Measurements from ENCODE around the gene PSTK.

PSTK gene, protein sequence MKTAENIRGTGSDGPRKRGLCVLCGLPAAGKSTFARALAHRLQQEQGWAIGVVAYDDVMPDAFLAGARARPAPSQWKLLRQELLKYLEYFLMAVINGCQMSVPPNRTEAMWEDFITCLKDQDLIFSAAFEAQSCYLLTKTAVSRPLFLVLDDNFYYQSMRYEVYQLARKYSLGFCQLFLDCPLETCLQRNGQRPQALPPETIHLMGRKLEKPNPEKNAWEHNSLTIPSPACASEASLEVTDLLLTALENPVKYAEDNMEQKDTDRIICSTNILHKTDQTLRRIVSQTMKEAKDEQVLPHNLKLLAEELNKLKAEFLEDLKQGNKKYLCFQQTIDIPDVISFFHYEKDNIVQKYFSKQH

GRCh38 chr10:122980209-122981065 lies at the start of gene PSTK:
TSS of gene PSTK (plus strand) at chr10:122980401. CDS start at chr10:122980480, 79 bp downstream.
- DNase-seq = peak; percentile 79

- no peak for DNase-seq
These were observed 48.9 kb upstream of the PSTK start for GRCh38 chr10:122931088-122931906.

DNA sequence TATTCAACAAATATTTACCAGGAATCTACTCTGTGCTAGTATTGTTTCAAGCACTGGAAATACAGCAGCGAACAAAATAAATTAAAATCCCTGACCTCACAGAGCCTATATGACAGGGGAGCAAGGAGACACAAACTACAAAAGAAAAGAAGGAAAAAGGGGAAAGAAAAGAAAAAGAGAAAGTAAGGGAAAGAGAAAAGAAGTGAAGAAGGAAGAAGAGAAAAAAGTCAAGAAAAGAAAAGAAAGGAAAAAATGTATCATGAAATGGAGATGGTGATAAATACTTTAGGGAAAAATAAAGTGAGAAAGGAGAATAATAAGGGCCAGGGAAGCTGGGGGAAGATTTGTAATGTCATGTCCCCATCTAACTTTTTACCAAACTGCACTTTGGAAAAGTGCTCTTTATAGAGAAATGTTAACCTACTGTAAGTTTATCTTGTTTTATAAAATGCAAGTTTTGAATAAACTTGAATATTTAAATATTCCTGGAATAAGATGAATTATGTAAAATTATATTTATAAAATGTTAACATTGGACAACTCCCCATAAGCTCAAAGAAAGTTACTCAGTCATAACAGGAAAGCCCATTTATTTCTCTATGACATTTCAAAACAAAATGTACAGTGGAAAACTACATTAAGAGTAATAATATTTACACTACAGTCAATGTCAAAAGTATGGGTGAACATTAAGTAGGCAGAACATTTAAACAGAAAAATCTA lies 40.9 kb upstream of the PSTK start:
- DNase-seq = no peak

GRCh38 chr10:122939856-122940543 lies 40.2 kb upstream of the PSTK start:
- DNase-seq = no peak

- no peak for DNase-seq
These were observed 30.9 kb upstream of the PSTK start for GRCh38 chr10:122949296-122949695.

DNA sequence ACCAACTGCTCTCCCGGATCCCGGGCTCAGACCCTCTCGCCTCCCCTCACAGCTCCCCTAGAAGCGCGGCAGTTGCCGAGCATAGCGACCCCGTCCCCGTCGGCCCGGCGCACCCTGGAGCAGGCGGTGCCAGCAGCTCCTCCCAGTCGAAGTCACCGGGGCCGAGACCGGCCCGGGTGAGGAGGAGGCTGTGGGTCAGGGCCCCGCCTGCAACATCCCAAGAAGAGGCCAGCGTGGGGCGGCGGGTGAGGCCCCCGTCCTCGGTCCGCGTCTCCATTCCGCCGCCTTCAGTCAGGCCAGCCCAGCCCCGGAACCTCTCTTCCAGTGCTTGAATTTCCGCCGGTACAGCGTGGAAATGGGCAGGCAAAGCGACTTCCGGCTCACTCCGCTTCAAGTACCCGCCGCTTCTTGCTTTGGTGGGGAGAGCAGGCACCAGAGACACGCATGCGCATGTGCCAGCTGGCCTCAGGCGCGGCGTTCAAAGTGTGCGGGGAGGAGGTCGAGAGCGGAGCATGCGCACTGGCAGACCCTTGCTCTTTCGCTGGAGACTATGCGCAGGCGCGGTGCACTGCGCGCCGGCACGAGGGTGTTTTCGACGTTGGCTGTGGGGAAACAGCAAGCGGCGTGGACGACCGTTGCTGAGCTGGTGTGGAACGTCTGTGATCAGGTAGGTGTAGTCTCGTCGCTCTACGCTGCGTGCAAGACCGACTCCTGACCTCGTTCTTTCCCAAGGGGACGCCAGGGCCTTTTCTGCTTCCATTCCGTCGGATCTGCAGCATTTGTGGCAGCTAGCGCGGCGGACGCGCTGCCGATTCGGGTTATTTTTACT lies 26.1 kb upstream of the PSTK start, which contains the start of gene C10orf88:
Gene C10orf88 (minus strand): TSS at position 326 of the 829 bp plus-strand sequence. CDS start 49 bp downstream, at position 277.
- peak; percentile 86 for DNase-seq

DNA sequence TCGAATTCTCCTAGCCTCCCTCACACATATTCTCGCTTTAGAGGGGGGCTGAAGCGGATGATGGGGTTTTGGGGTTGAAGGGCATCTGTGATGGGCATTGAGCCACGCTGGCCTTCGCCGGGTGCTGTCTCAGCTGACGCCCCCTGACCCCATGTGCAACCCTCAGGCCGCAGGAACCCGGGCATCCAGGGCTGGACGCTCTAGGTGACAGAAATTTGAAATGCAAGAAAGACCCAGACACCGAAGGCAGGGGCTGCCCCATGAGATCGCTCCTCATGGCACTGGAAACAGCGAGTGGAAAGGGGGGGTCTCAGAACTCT lies 25.5 kb upstream of the PSTK start:
- no peak for DNase-seq

- no peak for DNase-seq
These were observed 24.3 kb upstream of the PSTK start for GRCh38 chr10:122955892-122956291.

GRCh38 chr10:122957474-122957873 lies 22.7 kb upstream of the PSTK start:
- DNase-seq = no peak

DNA sequence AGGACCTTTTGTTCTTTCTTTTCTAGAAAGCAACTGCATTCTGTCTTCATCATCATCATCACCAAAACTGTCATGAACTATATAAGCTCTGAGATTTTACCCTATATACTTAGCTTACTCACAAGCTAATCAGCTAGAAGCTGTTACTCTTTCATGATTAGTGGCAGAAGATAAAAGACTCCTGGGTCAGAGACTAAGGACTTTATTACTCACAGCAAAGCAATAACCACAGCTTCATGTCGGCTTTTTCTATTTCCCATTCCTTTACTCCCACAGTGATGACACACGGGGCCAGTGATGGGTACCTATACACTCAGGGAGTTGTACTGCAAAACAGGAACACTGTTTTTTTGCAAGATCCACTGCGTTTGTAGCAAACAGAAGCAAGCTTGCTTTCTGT lies 17.8 kb upstream of the PSTK start:
- no peak for DNase-seq

DNA sequence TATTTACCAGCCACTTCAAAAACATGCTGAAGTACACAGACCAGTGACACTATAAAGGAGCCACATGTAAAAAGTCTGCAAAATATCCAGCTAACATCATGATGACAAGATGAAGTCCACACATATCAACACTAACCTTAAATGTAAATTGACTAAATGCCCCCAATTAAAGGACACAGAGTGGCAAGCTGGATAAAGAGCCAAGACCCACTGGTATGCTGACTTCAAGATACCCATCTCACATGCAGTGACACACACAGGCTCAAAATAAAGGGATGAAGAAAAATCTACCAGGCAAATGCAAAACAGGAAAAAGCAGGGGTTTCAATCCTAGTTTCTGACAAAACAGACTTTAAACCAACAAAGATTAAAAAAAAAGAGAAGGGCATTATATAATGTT lies 13.3 kb upstream of the PSTK start:
- no peak for DNase-seq

- DNase-seq = no peak
These were observed 11.5 kb upstream of the PSTK start for GRCh38 chr10:122968698-122969097.

DNA sequence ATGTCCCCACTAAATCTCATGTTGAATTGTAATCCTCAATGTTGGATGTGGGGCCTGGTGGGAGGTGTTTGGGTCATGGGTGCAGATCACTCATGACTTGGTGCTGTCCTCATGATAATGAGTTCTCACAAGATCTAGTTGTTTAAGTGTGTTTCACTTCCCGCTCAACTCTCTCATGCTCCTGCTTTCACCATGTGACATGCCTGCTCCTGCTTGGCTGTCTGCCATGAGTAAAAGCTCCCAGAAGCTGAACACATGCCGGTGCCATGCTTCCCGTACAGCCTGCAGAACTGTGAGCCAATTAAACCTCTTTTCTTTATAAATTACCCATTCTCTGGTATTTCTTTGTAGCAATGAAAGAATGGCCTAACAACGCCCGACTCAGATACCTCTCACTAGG lies 6.2 kb upstream of the PSTK start:
- no peak for DNase-seq

GRCh38 chr10:122974543-122975064 lies 5.6 kb upstream of the PSTK start:
- DNase-seq = no peak

DNA sequence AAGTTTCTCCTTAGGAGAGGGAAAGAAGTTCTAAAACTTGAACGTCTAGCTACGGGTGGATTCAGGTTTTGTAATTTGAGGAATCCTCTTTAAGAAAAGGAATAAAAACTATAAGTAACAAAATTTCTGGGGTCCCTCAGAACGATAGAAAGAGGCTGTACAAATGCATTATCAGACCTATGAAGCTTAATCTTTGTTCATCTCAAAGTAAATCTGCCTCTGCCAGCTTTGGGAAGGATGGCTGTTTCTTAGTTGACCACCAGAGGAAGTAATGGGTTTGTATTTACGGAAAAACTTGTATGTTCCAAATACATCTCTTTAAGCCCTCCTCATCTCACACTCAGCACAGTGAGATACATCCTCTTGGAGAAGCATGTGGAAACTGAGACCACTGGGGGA lies 864 bp downstream of the PSTK start:
- no peak for DNase-seq

GRCh38 chr10:122983898-122984297 lies 3.7 kb downstream of the PSTK start:
- no peak for DNase-seq

DNA sequence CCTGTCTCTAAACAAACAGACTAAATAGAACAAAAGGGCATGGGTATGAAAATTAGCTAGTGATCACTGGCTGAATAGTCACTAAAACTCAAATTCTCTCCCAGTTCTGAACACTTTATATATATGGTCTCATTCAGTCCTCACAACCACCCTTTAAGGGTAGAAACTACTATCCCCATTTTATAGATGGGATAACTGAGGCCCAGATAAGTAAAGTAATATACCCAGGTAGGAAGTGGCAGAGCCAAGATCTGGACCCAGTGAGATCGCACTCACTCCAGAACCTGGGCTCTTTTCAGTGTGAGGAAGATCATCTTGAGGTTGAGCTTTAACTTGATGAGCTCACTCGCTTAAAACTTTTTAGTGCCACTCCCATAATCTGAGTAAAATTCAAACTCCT lies 4.5 kb downstream of the PSTK start:
- DNase-seq = no peak

DNA sequence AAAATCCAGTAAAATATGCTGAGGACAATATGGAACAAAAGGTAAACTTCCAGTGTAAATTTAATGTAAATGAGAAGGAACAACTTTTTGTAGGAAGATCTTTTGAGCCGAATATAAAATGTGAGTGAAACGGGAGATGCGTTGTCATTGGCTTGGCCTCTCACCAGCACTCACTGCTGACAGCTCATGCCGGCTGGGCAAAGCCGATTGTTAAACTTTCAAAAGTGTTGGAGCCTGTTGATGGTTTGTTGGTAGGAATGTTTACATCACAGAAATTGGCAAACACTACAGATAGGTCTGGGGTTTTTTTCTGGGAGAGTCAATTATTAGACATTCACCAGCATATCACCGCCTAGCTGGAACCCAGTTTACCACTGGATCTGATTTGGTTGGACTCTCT lies 6.1 kb downstream of the PSTK start:
- no peak for DNase-seq

GRCh38 chr10:122988501-122988900 lies 8.3 kb downstream of the PSTK start:
- no peak for DNase-seq

- DNase-seq = no peak
These were observed 10.1 kb downstream of the PSTK start for GRCh38 chr10:122990278-122990677.
